ENCODE results near the gene SLC25A42.

- no peak for TF ChIP-seq ARID4B (CRISPR knock-in tag; IDR thresholded peaks at IDR 0.05; ENCODE audit: borderline replicate concordance)
- no peak for TF ChIP-seq CTCF (IDR thresholded peaks at IDR 0.05)
These were observed 416 bp downstream of the SLC25A42 start for GRCh38 chr19:19064098-19064722.
